HG02938 (cell line): ENCODE results near the gene ERP29.
"Not testable (repeated sequence)": the region's sequence is repeated elsewhere in the genome, so short reads cannot be mapped to it uniquely, and the experiment has no call there.

ENCODE experiments used
- ATAC-seq: cut with Tn5 transposase; IDR thresholded peaks from one replicate; pipeline ENCODE4 v1.9.1; 2021; ENCODE audit warnings: mild to moderate bottlenecking, moderate library complexity; ENCODE audit not compliant: unreplicated experiment

Gene ERP29

GRCh38 chr12:112001576-112001975 is 11.7 kb upstream of the ERP29 start:
- ATAC-seq = no peak

GRCh38 chr12:112004041-112004440 is 9.2 kb upstream of the ERP29 start:
- no peak for ATAC-seq

- ATAC-seq = no peak
Observed at GRCh38 chr12:112005419-112006395, 7.5 kb upstream of the ERP29 start.

- no peak for ATAC-seq
Observed at GRCh38 chr12:112007945-112008344, 5.3 kb upstream of the ERP29 start.

- ATAC-seq = no peak
Observed at GRCh38 chr12:112008918-112009317, 4.3 kb upstream of the ERP29 start.

GRCh38 chr12:112009596-112009995 is 3.6 kb upstream of the ERP29 start:
- ATAC-seq = not testable (repeated sequence)

GRCh38 chr12:112010415-112011344 is 2.5 kb upstream of the ERP29 start:
- no peak for ATAC-seq

- no peak for ATAC-seq
Observed at GRCh38 chr12:112011685-112012084, 1.5 kb upstream of the ERP29 start.

- ATAC-seq = peak; percentile 6
Observed at GRCh38 chr12:112013601-112014402, 576 bp downstream of the ERP29 start.

- ATAC-seq = no peak
Observed at GRCh38 chr12:112015938-112016337, 2.7 kb downstream of the ERP29 start.

GRCh38 chr12:112017041-112017440 is 3.8 kb downstream of the ERP29 start:
- no peak for ATAC-seq

- no peak for ATAC-seq
Observed at GRCh38 chr12:112018571-112019237, 5.5 kb downstream of the ERP29 start.

GRCh38 chr12:112020947-112021457 is 7.8 kb downstream of the ERP29 start:
- no peak for ATAC-seq

- ATAC-seq = no peak
Observed at GRCh38 chr12:112022241-112023016, 9.2 kb downstream of the ERP29 start.

GRCh38 chr12:112023759-112024396 is 10.7 kb downstream of the ERP29 start:
- ATAC-seq = no peak

- no peak for ATAC-seq
Observed at GRCh38 chr12:112025808-112026375, 12.7 kb downstream of the ERP29 start.

GRCh38 chr12:112029301-112029700 is 16.1 kb downstream of the ERP29 start:
- ATAC-seq = no peak

- ATAC-seq = no peak
Observed at GRCh38 chr12:112031472-112031871, 18.2 kb downstream of the ERP29 start.
